HepG2 (cell line): ENCODE measurements around the gene SRSF3. TPM values are rescaled to one million over a fixed set of nuclear protein-coding genes. Genes with fewer than 3 reads are reported as not detected.
A peak's percentile ranks its signal among the peaks of the same experiment; 100 is the strongest.
"Not testable (repeated sequence)": the region's sequence is repeated elsewhere in the genome, so short reads cannot be mapped to it uniquely, and the experiment has no call there.

Source experiments
- ATAC-seq: fragments of 200-7000 bp; cut with Tn5 transposase; 3 replicates; pipeline ENCODE4 v1.9.1; 2020; ENCODE audit warnings: mild to moderate bottlenecking, moderate library complexity
- BruUV-seq: library from RNA; stranded (reverse); fragments of 400-500 nt; replicated peaks from 2 replicates; lab custom pipeline; 2021; lab: Mats Ljungman, UMichigan
- CTCF ChIA-PET: fragments of 300-600 bp; formaldehyde crosslinking; extraction: SDS; loops from one replicate; lab custom pipeline; 2021; ENCODE audit warnings: low total read pairs, inconsistent platforms, low intra/inter-chr PET ratio; lab: Yijun Ruan, JAX
- POLR2A ChIA-PET: fragments of 350-600 bp; sonication (Branson Sonifier 250); formaldehyde crosslinking; loops from one replicate; lab custom pipeline; 2020; ENCODE audit warnings: antibody characterized with exemption, inconsistent platforms; lab: Yijun Ruan, JAX
- DNase-seq: peaks from one replicate; pipeline ENCODE4 v3.0.0-alpha.2; 2015; ENCODE audit warnings: low spot score
- FAIRE-seq: peaks from 3 replicates; lab custom pipeline; 2011; peaks lifted over from hg19 to GRCh38; lab: Jason Lieb, UNC
- H2AFZ ChIP-seq: one replicate; pipeline ENCODE4 v1.6.1; 2011; ENCODE audit warnings: low read length, inconsistent platforms
- H3K27ac ChIP-seq: fragments of 300-600 bp; 3 replicates; pipeline ENCODE4 v1.8.0; 2011; ENCODE audit warnings: mixed run types, mild to moderate bottlenecking, mixed read lengths, low read length, inconsistent platforms; ENCODE audit not compliant: insufficient read depth; ENCODE audit errors: extremely low read length
- H3K27me3 ChIP-seq, 2 experiments: fragments of 200-600 bp in 1 of 2; 2 replicates in 1 of 2; 3 replicates in 1 of 2; pipeline versions ENCODE4 v1.6.0 to v1.8.0; 2011; ENCODE audit warnings: low read length in 2 of 2, mild to moderate bottlenecking in 2 of 2, moderate library complexity in 2 of 2, inconsistent platforms in 1 of 2; ENCODE audit not compliant: insufficient read depth in 2 of 2, control insufficient read depth in 1 of 2
- H3K36me3 ChIP-seq, 2 experiments: fragments of 200-600 bp in 1 of 2; replicated peaks in 1 of 2; 2 replicates in 1 of 2; 3 replicates in 1 of 2; pipeline versions ENCODE4 v1.5.1 to v1.8.0; 2011; ENCODE audit warnings: low read length in 2 of 2, inconsistent platforms in 1 of 2; ENCODE audit not compliant: insufficient read depth in 2 of 2, control insufficient read depth in 1 of 2
- H3K4me1 ChIP-seq: 2 replicates; pipeline ENCODE4 v1.5.1; 2012; ENCODE audit warnings: low read length, inconsistent platforms; ENCODE audit not compliant: insufficient read depth
- H3K4me2 ChIP-seq: 2 replicates; pipeline ENCODE4 v1.6.0; 2011; ENCODE audit warnings: low read depth, low read length, inconsistent platforms
- H3K4me3 ChIP-seq, 3 experiments: fragments of 200-600 bp in 1 of 3; sonication (generic), shearing (Covaris generic) in 1 of 3; replicated peaks in 1 of 3; 2 replicates each; pipeline ENCODE4 v1.5.1; 2011 to 2016; ENCODE audit warnings: low read length in 3 of 3, inconsistent platforms in 2 of 3, low read depth in 2 of 3, mild to moderate bottlenecking in 2 of 3, control low read depth in 1 of 3, mixed read lengths in 1 of 3; ENCODE audit not compliant: insufficient read depth in 1 of 3
- H3K79me2 ChIP-seq: one replicate; pipeline ENCODE4 v1.6.1; 2011; ENCODE audit warnings: low read length, inconsistent platforms; ENCODE audit not compliant: insufficient read depth
- H3K9ac ChIP-seq: 2 replicates; pipeline ENCODE4 v1.6.0; 2011; ENCODE audit warnings: mild to moderate bottlenecking, low read depth, low read length, inconsistent platforms; ENCODE audit not compliant: insufficient read depth
- H3K9me3 ChIP-seq: 2 replicates; pipeline ENCODE4 v1.5.1; 2012; ENCODE audit warnings: mild to moderate bottlenecking, low read length
- H4K20me1 ChIP-seq: 2 replicates; pipeline ENCODE4 v1.6.0; 2011; ENCODE audit warnings: inconsistent platforms, mild to moderate bottlenecking, low read length, moderate library complexity; ENCODE audit not compliant: insufficient read depth
- ARNT2 ChIP-seq: sonication (generic); formaldehyde crosslinking; IDR thresholded peaks from 2 replicates; pipeline ENCODE4 v1.8.0; 2022; ENCODE audit warnings: mild to moderate bottlenecking, low read depth, missing genetic modification reagents, moderate library complexity
- KLF12 ChIP-seq: sonication (generic); formaldehyde crosslinking; IDR thresholded peaks from 2 replicates; pipeline ENCODE4 v1.4.0; 2020; ENCODE audit warnings: missing genetic modification reagents, borderline replicate concordance
- POLR2A ChIP-seq, 2 experiments: IDR thresholded peaks; 2 replicates each; pipeline ENCODE4 v1.6.1; 2011; ENCODE audit warnings: low read depth in 2 of 2, low read length in 2 of 2, mild to moderate bottlenecking in 1 of 2, moderate library complexity in 1 of 2; ENCODE audit not compliant: insufficient read depth in 1 of 2
- POLR2AphosphoS5 ChIP-seq: IDR thresholded peaks from 2 replicates; pipeline ENCODE4 v1.6.1; 2012; ENCODE audit warnings: low read depth, low read length
- RAD21 ChIP-seq: fragments of 450-650 bp; formaldehyde crosslinking; IDR thresholded peaks from 2 replicates; pipeline ENCODE4 v1.5.0; 2020; ENCODE audit warnings: mild to moderate bottlenecking
- RBM22 ChIP-seq: fragments of 200-400 bp; formaldehyde crosslinking; optimal IDR thresholded peaks from 2 replicates; pipeline ENCODE3; 2017; ENCODE audit warnings: mild to moderate bottlenecking, low read length, moderate library complexity
- TMF1 ChIP-seq: sonication (generic); formaldehyde crosslinking; IDR thresholded peaks from 2 replicates; pipeline ENCODE4 v1.8.1; 2022; ENCODE audit warnings: low read depth, missing genetic modification reagents
- XRCC5 ChIP-seq: fragments of 200-400 bp; formaldehyde crosslinking; optimal IDR thresholded peaks from 2 replicates; pipeline ENCODE3; 2017; ENCODE audit warnings: mild to moderate bottlenecking, low read length
- ZNF460 ChIP-seq: sonication (generic); formaldehyde crosslinking; IDR thresholded peaks from 2 replicates; pipeline ENCODE4 v1.5.1; 2020; ENCODE audit warnings: missing genetic modification reagents, mild to moderate bottlenecking, borderline replicate concordance
- WGBS: methylation state at CpG from one replicate; pipeline ENCODE4 v1.1.6; 2017; ENCODE audit warnings: low lambda C conversion rate; 5-methylcytosine and 5-hydroxymethylcytosine counted together
- in situ Hi-C: cut with HindIII; loops from 2 replicates; pipeline ENCODE4 v1.10.0; 2017; ENCODE audit warnings: low pct_unique_long_range_greater_than_20kb; ENCODE audit not compliant: extremely low pct_ligation_motif_present
- intact Hi-C: fragments of 100-400 bp; cut with micrococcal nuclease; formaldehyde crosslinking; loops from one replicate; pipeline ENCODE4 v1.10.0; 2022; ENCODE audit not compliant: unreplicated experiment
- polyA plus RNA-seq, 8 experiments: library from polyadenylated mRNA; depleted of rRNA in 3 of 8; stranded (reverse) in 7 of 8; unstranded in 1 of 8; fragments of >200 nt; fragmentation: Illumina TruSeq in 4 of 8; extraction: Trizol in 4 of 8; gene quantifications; 2 replicates each; pipeline versions ENCODE4 v1.2.1 to v1.2.3, GENCODE V29; 2011 to 2016; ENCODE audit warnings: low read depth in 4 of 8, missing spikeins in 1 of 8, mixed read lengths in 1 of 8; ENCODE audit not compliant: insufficient read depth in 1 of 8
- total RNA-seq, 5 experiments: library from RNA; depleted of rRNA; stranded (reverse); fragments of >200 nt; fragmentation: Illumina TruSeq; extraction: Trizol; gene quantifications; 2 replicates each; pipeline ENCODE4 v1.2.3, GENCODE V29; 2016; ENCODE audit warnings: low read depth in 1 of 5
- TF ChIP-seq, protein P1 (sequence below): sonication (generic); formaldehyde crosslinking; IDR thresholded peaks from 2 replicates; pipeline ENCODE4 v1.5.1; 2020; ENCODE audit warnings: missing genetic modification reagents, mild to moderate bottlenecking, borderline replicate concordance

The SRSF3 gene
- total and polyA plus RNA-seq, 2 of the 13 experiments (the other 11 are each of a cell fraction or from before 2014, with no cell fraction given): 206 to 684 TPM

DNA sequence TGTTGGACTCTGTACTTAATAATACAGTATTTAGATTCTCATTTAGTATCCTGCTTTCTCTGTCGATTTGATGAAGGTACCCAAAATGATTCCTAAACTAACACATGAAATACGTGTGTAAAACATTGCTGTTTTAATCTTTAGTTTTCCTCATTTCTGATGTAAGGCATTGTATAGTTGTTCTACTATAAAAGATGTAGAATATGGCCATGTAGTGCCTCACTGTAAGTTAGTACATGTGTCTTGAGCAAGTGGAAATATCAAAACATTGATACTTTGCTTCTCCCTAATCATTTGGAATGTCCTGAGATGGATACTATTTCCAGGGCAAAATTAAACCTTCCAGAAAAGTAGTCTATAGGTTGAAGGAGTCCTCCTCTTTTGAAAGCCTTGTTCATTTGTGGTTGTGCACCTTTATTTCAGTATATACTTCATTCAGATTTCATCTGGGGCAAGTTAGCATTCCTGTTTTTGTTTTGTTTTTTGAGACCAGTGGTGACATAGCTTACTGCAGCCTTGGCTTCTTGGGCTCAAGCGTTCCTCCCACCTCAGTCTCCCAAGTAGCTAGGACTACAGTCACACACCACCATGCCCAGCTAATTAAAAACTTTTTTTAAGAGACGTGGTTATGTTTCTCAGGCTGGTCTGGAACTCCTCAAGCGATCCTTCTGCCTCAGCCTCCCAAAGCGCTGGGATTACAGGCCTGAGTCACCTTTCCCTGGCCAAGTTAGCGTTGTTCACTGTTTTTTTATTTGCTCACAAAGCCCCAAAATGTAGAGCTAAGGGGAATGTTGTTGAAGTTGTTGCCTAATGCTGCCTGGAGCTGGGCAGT lies 11.6 kb downstream of the SRSF3 start (continued):
- TF ChIP-seq XRCC5: no peak

DNA sequence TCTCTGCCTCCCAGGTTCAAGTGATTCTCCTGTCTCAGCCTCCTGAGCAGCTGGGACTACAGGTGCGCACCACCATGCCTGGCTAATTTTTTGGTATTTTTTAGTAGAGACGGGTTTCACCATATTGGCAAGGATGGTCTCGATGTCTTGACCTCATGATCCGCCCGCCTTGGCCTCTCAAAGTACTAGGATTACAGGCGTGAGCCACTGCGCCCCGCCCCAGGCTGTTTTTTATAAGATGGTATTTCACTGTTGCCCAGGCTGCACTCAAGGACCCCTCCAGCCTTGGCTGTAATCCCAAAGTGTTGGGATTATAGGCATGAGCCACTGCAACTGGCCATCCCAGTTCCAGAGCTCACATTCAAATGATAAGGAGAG lies 13.1 kb downstream of the SRSF3 start:
- in situ Hi-C loops, intact Hi-C loops, FAIRE-seq, H3K9ac ChIP-seq, H2AFZ ChIP-seq, BruUV-seq, DNase-seq, H3K9me3 ChIP-seq, ATAC-seq, H3K4me3 ChIP-seq, H3K27me3 ChIP-seq, CTCF ChIA-PET: not testable (repeated sequence)
- POLR2A ChIA-PET: interaction anchor here (0.6 to 8.2 kb wide), 8 partner anchors 7 to 100 kb away, joined by 3 to 142 read pairs (median 8); partner anchors contain the start of genes CDKN1A and SRSF3
- 96% methylated on average over 8 of the region's 8 CpGs for WGBS
- Histone ChIP-seq H3K79me2 (peaks cover 41% of the 10 kb centered on the region), H3K4me1 (peaks cover 78% of the 10 kb centered on the region), H3K36me3 (peaks cover 19 to 60% of the 10 kb centered on the region in 2 experiments), H3K27ac (peak overlapping the region; percentile 62), H3K4me2 (0 out of 2 replicates have a peak overlapping the region, but pooled peaks have one; percentile 33), H4K20me1 (peaks cover 76% of the 10 kb centered on the region)
- peak in 1 of 2 experiments; percentile 16; a peak in 1 of 4 replicates for TF ChIP-seq POLR2A (IDR thresholded peaks at IDR 0.05; ENCODE audit: insufficient read depth in 1 of 2, low read depth in 2 of 2, low read length in 2 of 2)
- TF ChIP-seq RBM22: peak; percentile 73
- peak; percentile 71 for TF ChIP-seq ZNF460 (CRISPR knock-in tag)
- TF ChIP-seq KLF12 (CRISPR knock-in tag): 0 out of 2 replicates have a peak, but pooled peaks have one; percentile 21
- TF ChIP-seq, protein P1, sequence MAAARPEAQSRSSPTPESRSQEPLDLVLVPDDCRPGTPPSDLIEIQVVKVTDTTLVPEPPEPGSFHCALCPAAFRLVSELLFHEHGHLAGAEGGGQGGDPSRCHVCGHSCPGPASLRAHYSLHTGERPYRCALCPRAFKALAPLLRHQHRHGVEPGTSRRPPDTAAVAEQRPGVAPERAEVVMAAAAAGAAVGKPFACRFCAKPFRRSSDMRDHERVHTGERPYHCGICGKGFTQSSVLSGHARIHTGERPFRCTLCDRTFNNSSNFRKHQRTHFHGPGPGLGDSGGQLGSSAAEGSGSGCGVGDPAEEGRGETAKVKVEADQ (CRISPR knock-in tag): 0 out of 2 replicates have a peak, but pooled peaks have one; percentile 18
- 0 out of 2 replicates have a peak, but pooled peaks have one; percentile 13 for TF ChIP-seq RAD21 (CRISPR knock-in tag)
- TF ChIP-seq TMF1 (CRISPR knock-in tag): 0 out of 2 replicates have a peak, but pooled peaks have one; percentile 42
- 0 out of 2 replicates have a peak, but pooled peaks have one; percentile 29 for TF ChIP-seq ARNT2 (CRISPR knock-in tag)
- TF ChIP-seq POLR2AphosphoS5: 0 out of 2 replicates have a peak, but pooled peaks have one; percentile 18
